Adipose tissue (tissue), 3 donors: Measurements from ENCODE around the gene TMEM53. TPM values are rescaled to one million over a fixed set of nuclear protein-coding genes. Genes with fewer than 3 reads are reported as not detected.
A peak's percentile ranks its signal among the peaks of the same experiment; 100 is the strongest.
"Not testable (repeated sequence)": the region's sequence is repeated elsewhere in the genome, so short reads cannot be mapped to it uniquely, and the experiment has no call there.

Experiments
- H3K27ac ChIP-seq: one replicate; pipeline ENCODE4 v1.5.1; 2013; ENCODE audit warnings: low read depth, low read length
- WGBS, 3 donors: extraction: QIAGEN DNeasy Blood & Tissue Kit; methylation state at CpG; one replicate each; pipeline ENCODE4 v1.1.7; 2013; 5-methylcytosine and 5-hydroxymethylcytosine counted together
- polyA plus RNA-seq, 3 donors: library from polyadenylated mRNA; stranded (reverse); fragments of 200-250 nt; gene quantifications; one replicate each; pipeline ENCODE4 v1.2.3, GENCODE V29; 2013
- donor health status: healthy with polysubstance abuse.
- donor health status: Bipolar disorder and iron deficiency.
- donor health status: healthy.

TMEM53 gene
- polyA plus RNA-seq, 3 donors = 9.0 to 24.6 (median 13.3) TPM

- no peak overlapping the region for H3K27ac ChIP-seq
- 83 to 86% (median 83%) methylated on average over 2 of the region's 2 CpGs for WGBS, 3 donors
These were observed 3.8 kb upstream of the TMEM53 start for GRCh38 chr1:44678120-44678519.

GRCh38 chr1:44677201-44677766 lies 3.0 kb upstream of the TMEM53 start:
- 49 to 57% (median 56%) methylated on average over 6 of the region's 6 CpGs for WGBS, 3 donors
- H3K27ac ChIP-seq = no peak overlapping the region

- no peak overlapping the region for H3K27ac ChIP-seq
These were observed 2.4 kb upstream of the TMEM53 start for GRCh38 chr1:44676484-44677200.

GRCh38 chr1:44675186-44675585 lies 905 bp upstream of the TMEM53 start:
- H3K27ac ChIP-seq = no peak overlapping the region
- 79 to 92% (median 91%) methylated on average over 7 of the region's 7 CpGs for WGBS, 3 donors

More at GRCh38 chr1:44676484-44677200, 2.4 kb upstream of the TMEM53 start:
- WGBS, 3 donors = 53 to 63% (median 53%) methylated on average over 5 of the region's 5 CpGs

- no peak overlapping the region for H3K27ac ChIP-seq
- 0 to 1% (median 0%) methylated on average over 16 of the region's 16 CpGs for WGBS, 3 donors
These were observed 587 bp downstream of the TMEM53 start for GRCh38 chr1:44673675-44674112.

- WGBS, 3 donors = 62 to 77% (median 69%) methylated on average over 14 of the region's 14 CpGs
- H3K27ac ChIP-seq = no peak overlapping the region
These were observed 1.2 kb downstream of the TMEM53 start for GRCh38 chr1:44672961-44673674.

- WGBS, 3 donors = 49 to 81% (median 49%) methylated on average over 13 of the region's 13 CpGs
- peak overlapping the region; percentile 12 for H3K27ac ChIP-seq
These were observed 1.9 kb downstream of the TMEM53 start for GRCh38 chr1:44672254-44672955.

- H3K27ac ChIP-seq = no peak overlapping the region
- WGBS, 3 donors = 84 to 92% (median 90%) methylated on average over 10 of the region's 10 CpGs
These were observed 3.3 kb downstream of the TMEM53 start for GRCh38 chr1:44670751-44671640.

GRCh38 chr1:44666719-44667118 lies 7.6 kb downstream of the TMEM53 start:
- not testable (repeated sequence) for H3K27ac ChIP-seq
- WGBS, 3 donors = 90 to 95% (median 93%) methylated on average over 1 of the region's 1 CpG

- 65 to 87% (median 74%) methylated on average over 12 of the region's 12 CpGs for WGBS, 3 donors
These were observed 9.4 kb downstream of the TMEM53 start for GRCh38 chr1:44664730-44665370.

GRCh38 chr1:44663417-44663816 lies 10.9 kb downstream of the TMEM53 start:
- 93 to 96% (median 95%) methylated on average over 5 of the region's 5 CpGs for WGBS, 3 donors
- no peak overlapping the region for H3K27ac ChIP-seq

More at GRCh38 chr1:44664730-44665370, 9.4 kb downstream of the TMEM53 start:
- H3K27ac ChIP-seq = no peak overlapping the region

GRCh38 chr1:44662683-44663030 lies 11.6 kb downstream of the TMEM53 start:
- no peak overlapping the region for H3K27ac ChIP-seq
- WGBS, 3 donors = 75 to 86% (median 84%) methylated on average over 5 of the region's 5 CpGs

GRCh38 chr1:44661781-44662682 lies 12.2 kb downstream of the TMEM53 start:
- H3K27ac ChIP-seq = no peak overlapping the region
- WGBS, 3 donors = 51 to 64% (median 60%) methylated on average over 15 of the region's 15 CpGs

GRCh38 chr1:44660176-44660575 lies 14.1 kb downstream of the TMEM53 start:
- 26 to 73% (median 64%) methylated on average over 9 of the region's 9 CpGs for WGBS, 3 donors
- no peak overlapping the region for H3K27ac ChIP-seq

GRCh38 chr1:44659566-44659965 lies 14.7 kb downstream of the TMEM53 start:
- WGBS, 3 donors = 89 to 95% (median 91%) methylated on average over 3 to 4 of the region's 4 CpGs
- H3K27ac ChIP-seq = no peak overlapping the region

- WGBS, 3 donors = 69 to 76% (median 76%) methylated on average over 5 of the region's 5 CpGs
- no peak overlapping the region for H3K27ac ChIP-seq
These were observed 18.7 kb downstream of the TMEM53 start for GRCh38 chr1:44655609-44656008.
